Esophagus squamous epithelium (tissue), 5 donors: ENCODE measurements around the gene TRMT11. TPM values are rescaled to one million over a fixed set of nuclear protein-coding genes. Genes with fewer than 3 reads are reported as not detected.
A peak's percentile ranks its signal among the peaks of the same experiment; 100 is the strongest.

ENCODE experiments used
- DNase-seq: peaks from one replicate; lab custom pipeline; 2025; lab: John Stamatoyannopoulos, UW
- H3K27ac ChIP-seq, 4 donors: fragments of 200-600 bp; sonication (generic); one replicate each; pipeline ENCODE4 v1.5.1; 2016 to 2019; ENCODE audit warnings: mild to moderate bottlenecking in 1 of 4
- H3K27me3 ChIP-seq, 4 donors: fragments of 200-600 bp; sonication (generic); 1 replicate in 3 of 4; 2 replicates in 1 of 4; pipeline versions ENCODE4 v1.5.1 to v1.6.0; 2017 to 2021; ENCODE audit warnings: antibody characterized with exemption in 1 of 4
- H3K36me3 ChIP-seq, 3 donors: fragments of 200-600 bp; sonication (generic); one replicate each; pipeline ENCODE4 v1.5.1; 2016 to 2019
- H3K4me1 ChIP-seq, 3 donors: fragments of 200-600 bp; sonication (generic); one replicate each; pipeline ENCODE4 v1.5.1; 2017 to 2019
- H3K4me3 ChIP-seq, 4 donors: fragments of 200-600 bp; sonication (generic); 1 replicate in 3 of 4; 2 replicates in 1 of 4; pipeline ENCODE4 v1.5.1; 2016 to 2019; ENCODE audit warnings: mild to moderate bottlenecking in 2 of 4, moderate library complexity in 1 of 4
- H3K9me3 ChIP-seq, 3 donors: fragments of 200-600 bp; sonication (generic); one replicate each; pipeline ENCODE4 v1.5.1; 2016 to 2019
- POLR2A ChIP-seq, 4 donors: fragments of 450-650 bp; IDR thresholded peaks; one replicate each; pipeline ENCODE4 v1.6.1; 2017; ENCODE audit warnings: antibody characterized with exemption in 4 of 4, mild to moderate bottlenecking in 4 of 4, moderate library complexity in 3 of 4
- WGBS, 2 donors: methylation state at CpG; one replicate each; pipeline ENCODE4 v1.1.5; 2018; 5-methylcytosine and 5-hydroxymethylcytosine counted together
- intact Hi-C: fragments of 100-400 bp; cut with DNase I; formaldehyde crosslinking; loops from one replicate; pipeline ENCODE4 v1.15.0; 2022
- total RNA-seq, 4 donors: library from RNA; depleted of rRNA; stranded (reverse); fragments of >200 nt; gene quantifications; one replicate each; pipeline ENCODE4 v1.1.0, GENCODE V29; 2016
- TF ChIP-seq, protein P1 (sequence below), 6 experiments: fragments of 450-650 bp in 4 of 6; fragments of 200-600 bp in 2 of 6; sonication (generic) in 2 of 6; IDR thresholded peaks; one replicate each; pipeline ENCODE4 v1.5.1; 2016 to 2019; ENCODE audit warnings: antibody characterized with exemption in 6 of 6, mild to moderate bottlenecking in 4 of 6, moderate library complexity in 4 of 6
- donor health status: DM: yes; HTN: yes; CAD: no.

The TRMT11 gene
- total RNA-seq, 4 donors from 2014 or later, result 7.8 to 23.3 (median 17.2) TPM

DNA sequence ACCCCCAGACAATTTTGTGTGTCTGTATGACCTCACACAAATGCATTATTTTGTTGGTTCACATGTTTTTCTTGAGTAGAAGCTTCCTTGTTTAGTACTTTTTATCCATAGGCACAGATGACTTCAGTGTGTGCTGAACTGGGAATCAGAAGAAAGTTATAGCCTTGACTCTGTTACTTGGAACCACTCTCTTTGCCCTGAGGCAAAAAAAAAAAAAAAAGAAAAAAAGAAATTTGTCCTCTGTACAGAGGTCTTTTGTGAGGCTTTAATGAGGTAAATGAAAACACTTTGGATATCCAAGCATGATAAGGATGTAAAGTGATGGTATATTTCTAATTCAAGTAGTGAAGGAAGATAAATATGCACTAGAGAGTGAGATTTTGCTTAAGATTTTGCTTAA is 51.9 kb downstream of the TRMT11 start:
- Histone ChIP-seq H3K9me3 (no peaks in the 10 kb centered on the region), H3K4me3 (no peak overlapping the region), H3K27me3 (no peaks in the 10 kb centered on the region), H3K27ac (no peak overlapping the region), H3K36me3 (peaks cover 0 to 22% (median 0%) of the 10 kb centered on the region in 3 donors), H3K4me1 (peaks cover 0 to 23% (median 11%) of the 10 kb centered on the region in 3 donors)
- no peak for DNase-seq
- TF ChIP-seq POLR2A (IDR thresholded peaks at IDR 0.05), result no peak
- TF ChIP-seq, protein P1, sequence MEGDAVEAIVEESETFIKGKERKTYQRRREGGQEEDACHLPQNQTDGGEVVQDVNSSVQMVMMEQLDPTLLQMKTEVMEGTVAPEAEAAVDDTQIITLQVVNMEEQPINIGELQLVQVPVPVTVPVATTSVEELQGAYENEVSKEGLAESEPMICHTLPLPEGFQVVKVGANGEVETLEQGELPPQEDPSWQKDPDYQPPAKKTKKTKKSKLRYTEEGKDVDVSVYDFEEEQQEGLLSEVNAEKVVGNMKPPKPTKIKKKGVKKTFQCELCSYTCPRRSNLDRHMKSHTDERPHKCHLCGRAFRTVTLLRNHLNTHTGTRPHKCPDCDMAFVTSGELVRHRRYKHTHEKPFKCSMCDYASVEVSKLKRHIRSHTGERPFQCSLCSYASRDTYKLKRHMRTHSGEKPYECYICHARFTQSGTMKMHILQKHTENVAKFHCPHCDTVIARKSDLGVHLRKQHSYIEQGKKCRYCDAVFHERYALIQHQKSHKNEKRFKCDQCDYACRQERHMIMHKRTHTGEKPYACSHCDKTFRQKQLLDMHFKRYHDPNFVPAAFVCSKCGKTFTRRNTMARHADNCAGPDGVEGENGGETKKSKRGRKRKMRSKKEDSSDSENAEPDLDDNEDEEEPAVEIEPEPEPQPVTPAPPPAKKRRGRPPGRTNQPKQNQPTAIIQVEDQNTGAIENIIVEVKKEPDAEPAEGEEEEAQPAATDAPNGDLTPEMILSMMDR (IDR thresholded peaks at IDR 0.05), result no peak
- intact Hi-C loops, result no loop called here

DNA sequence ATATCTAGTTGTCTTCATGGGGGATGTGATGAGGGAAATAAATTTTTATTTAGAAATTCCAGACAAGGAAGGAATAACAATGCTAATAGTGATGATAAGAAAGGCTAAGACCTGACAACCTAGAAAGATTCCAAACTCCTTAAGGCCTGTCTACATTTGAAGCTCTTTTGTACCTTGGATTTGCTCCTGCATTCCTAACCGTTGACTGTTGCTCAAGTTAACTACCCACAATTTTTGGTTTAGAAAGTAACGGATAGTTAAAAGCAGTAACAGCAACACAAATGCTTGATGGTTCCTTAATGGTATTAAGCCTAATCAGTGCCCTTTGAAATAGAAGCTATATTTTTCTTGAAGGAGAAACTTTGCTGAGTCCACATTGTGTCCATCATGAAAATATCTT is 52.9 kb downstream of the TRMT11 start:
- no peak for TF ChIP-seq POLR2A (IDR thresholded peaks at IDR 0.05)
- TF ChIP-seq, protein P1 (IDR thresholded peaks at IDR 0.05), result no peak
- Histone ChIP-seq H3K27me3 (no peaks in the 10 kb centered on the region), H3K9me3 (no peaks in the 10 kb centered on the region), H3K36me3 (peaks cover 0 to 22% (median 0%) of the 10 kb centered on the region in 3 donors), H3K27ac (peak overlapping the region in 2 of 4 donors; percentile 35 to 58), H3K4me3 (no peak overlapping the region), H3K4me1 (peaks cover 0 to 16% (median 11%) of the 10 kb centered on the region in 3 donors)
- intact Hi-C loops, result no loop called here
- 46 to 53% methylated on average over 2 of the region's 2 CpGs for WGBS, 2 donors
- no peak for DNase-seq

DNA sequence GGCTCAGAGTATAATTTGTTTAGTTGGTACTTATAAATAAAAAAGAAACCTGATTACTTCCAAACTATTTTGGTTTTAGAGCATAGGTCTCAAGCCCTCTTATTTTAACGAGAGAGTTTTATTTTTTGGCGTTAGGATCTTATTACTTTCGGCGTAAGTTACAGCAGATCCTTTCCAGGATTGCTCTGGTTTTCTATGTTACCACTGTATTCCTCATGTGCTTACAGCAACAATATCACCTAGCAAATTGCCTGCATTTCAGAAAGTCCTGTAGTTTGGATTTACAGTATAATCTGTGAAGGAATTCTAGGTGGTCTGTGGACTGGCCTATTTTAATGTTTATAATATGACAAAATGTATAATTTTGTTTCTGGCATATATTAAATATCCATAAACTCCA is 54.1 kb downstream of the TRMT11 start:
- Histone ChIP-seq H3K4me1 (peaks cover 0 to 16% (median 11%) of the 10 kb centered on the region in 3 donors), H3K4me3 (no peak overlapping the region), H3K9me3 (no peaks in the 10 kb centered on the region), H3K36me3 (peaks cover 0 to 18% (median 0%) of the 10 kb centered on the region in 3 donors), H3K27ac (peak overlapping the region; percentile 29 to 68 (median 46)), H3K27me3 (no peaks in the 10 kb centered on the region)
- intact Hi-C loops, result no loop called here
- WGBS, 2 donors, result 80 to 85% methylated on average over 4 of the region's 4 CpGs
- no peak for DNase-seq
- no peak for TF ChIP-seq POLR2A (IDR thresholded peaks at IDR 0.05)
- TF ChIP-seq, protein P1 (IDR thresholded peaks at IDR 0.05), result no peak

DNA sequence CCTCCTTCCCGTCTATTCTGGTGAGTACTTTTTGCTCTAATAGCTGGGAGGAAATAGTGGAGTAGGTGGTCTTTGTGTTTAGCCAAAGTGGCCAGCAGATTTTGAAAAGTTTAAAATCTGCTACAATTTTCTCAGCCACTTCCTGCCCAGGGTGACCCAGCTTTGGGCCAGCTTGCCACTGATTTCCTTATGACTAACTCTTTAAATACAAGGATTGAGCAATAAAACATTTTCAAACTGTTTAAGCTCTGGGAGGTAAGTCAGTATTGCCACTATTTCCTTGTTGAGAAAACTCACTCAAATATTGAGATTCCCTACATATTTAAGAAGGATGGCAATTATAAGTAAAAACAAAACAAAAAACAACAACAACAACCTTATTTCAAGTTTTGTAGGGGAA is 54.5 kb downstream of the TRMT11 start:
- H3K36me3 ChIP-seq, result peaks cover 0 to 16% (median 0%) of the 10 kb centered on the region in 3 donors
- TF ChIP-seq, protein P1 (IDR thresholded peaks at IDR 0.05), result no peak
- TF ChIP-seq POLR2A (IDR thresholded peaks at IDR 0.05), result no peak
- H3K27me3 ChIP-seq, result no peaks in the 10 kb centered on the region
- 57 to 61% methylated on average over 1 of the region's 1 CpG for WGBS, 2 donors
- H3K4me1 ChIP-seq, result peaks cover 0 to 16% (median 11%) of the 10 kb centered on the region in 3 donors
- no peaks in the 10 kb centered on the region for H3K9me3 ChIP-seq
- H3K4me3 ChIP-seq, result no peak overlapping the region
- intact Hi-C loops, result no loop called here
- H3K27ac ChIP-seq, result peak overlapping the region; percentile 29 to 68 (median 46)
- DNase-seq, result no peak

DNA sequence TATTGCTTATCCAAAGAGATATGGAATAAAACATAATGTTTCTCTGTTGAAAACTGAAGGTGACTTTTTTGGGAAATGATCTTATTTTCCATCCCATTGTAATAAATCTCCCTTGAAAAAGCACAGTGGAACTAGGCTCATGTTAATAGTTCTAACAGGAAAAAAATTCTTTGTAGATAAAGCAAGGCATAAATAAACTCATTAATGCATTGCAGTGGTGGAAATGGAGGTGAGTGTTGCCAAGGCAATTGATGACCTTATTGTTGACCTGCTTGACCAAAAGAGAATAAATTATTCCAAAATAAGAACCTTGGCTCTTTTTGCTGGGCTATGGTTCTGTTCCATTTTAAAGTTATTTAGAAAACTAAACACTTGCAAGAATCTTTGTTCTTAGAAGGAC is 55.2 kb downstream of the TRMT11 start:
- Histone ChIP-seq H3K4me3 (no peak overlapping the region), H3K36me3 (peaks cover 0 to 18% (median 0%) of the 10 kb centered on the region in 3 donors), H3K9me3 (no peaks in the 10 kb centered on the region), H3K27me3 (no peaks in the 10 kb centered on the region), H3K27ac (peak overlapping the region in 3 of 4 donors; percentile 35 to 68 (median 58)), H3K4me1 (peaks cover 0 to 16% (median 11%) of the 10 kb centered on the region in 3 donors)
- TF ChIP-seq POLR2A (IDR thresholded peaks at IDR 0.05), result no peak
- TF ChIP-seq, protein P1 (IDR thresholded peaks at IDR 0.05), result no peak
- intact Hi-C loops, result no loop called here
- DNase-seq, result no peak
